ENCODE measurements around the gene CXCR1.
"Not testable (repeated sequence)": the region's sequence is repeated elsewhere in the genome, so short reads cannot be mapped to it uniquely, and the experiment has no call there.

CXCR1 gene

DNA sequence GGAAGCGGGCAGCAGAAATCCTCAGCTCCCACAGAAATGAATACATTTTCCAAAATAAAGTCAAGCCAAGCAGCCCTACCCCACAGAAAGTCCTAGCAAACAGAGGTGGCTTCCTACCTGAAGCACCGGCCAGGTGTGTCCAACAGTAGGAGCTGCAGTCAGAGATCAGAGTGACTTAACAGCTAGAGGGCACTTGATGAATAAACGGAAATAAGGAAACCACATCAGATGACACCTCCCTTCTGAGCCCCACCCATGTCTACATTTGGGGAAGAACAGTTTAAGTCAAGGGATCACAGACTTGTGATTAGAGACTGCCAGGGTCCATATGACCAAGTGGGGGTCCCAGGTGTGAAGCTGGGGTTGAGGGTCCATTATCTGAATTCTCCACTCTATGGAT lies at the start of gene CXCR1:
CXCR1 (minus strand) TSS at position 172 of the 400 bp plus-strand sequence. CDS start 1,751 bp downstream, outside the sequence.
- DNase-seq = no peak

DNA sequence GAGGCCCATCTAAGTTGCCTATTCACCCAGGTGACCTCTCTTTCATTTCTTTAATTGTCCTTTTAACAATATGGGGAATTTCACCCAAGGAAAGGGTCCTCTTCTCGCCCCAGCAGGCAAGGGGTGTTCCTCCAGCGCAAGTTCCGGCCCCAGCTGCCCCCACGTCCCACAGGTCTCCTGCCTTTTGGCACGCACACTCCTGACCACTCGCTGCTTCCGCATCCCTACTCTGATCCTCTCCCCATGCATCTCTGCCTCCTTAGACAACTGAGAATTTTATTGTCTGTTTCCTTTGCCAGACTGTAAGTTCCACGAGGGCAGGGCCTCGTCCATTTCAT lies 49.5 kb upstream of the CXCR1 start:
- no peak for DNase-seq

DNA sequence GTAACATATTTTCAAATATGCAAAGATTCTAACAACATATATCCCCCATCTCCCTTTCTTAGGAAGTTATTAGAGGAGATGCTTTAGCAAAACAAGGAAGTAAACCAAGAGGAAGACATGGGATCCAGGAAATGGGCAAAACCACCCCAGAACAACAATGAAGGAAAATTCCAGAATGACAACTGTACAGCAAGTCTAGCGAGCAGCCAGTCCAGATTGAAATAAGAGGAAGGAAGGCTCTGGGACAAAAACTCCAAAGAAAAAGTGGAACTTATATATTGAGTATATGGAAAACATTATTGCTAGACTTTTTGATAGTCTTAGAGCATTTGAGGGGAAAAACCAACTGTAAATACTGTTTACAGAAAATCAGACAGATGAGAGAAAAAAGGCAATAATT lies 47.4 kb upstream of the CXCR1 start:
- no peak for DNase-seq

DNA sequence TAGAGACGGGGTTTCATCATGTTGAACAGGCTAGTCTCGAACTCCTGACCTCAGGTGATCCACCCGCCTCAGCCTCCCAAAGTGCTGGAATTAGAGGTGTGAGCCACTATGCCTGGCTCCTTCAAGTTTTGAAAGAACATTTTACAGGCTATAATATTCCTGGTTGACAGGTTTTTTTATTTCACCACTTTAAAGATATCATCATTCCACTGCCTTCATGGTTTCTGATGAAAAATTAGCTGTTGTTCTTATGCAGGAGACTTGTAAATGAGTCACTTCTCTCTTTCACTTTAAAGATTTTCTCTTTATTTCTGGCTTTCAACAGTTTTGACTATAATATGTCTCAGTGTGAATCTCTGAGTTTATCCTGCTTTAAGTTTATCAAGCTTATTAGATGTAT lies 42.3 kb upstream of the CXCR1 start:
- no peak for DNase-seq

DNA sequence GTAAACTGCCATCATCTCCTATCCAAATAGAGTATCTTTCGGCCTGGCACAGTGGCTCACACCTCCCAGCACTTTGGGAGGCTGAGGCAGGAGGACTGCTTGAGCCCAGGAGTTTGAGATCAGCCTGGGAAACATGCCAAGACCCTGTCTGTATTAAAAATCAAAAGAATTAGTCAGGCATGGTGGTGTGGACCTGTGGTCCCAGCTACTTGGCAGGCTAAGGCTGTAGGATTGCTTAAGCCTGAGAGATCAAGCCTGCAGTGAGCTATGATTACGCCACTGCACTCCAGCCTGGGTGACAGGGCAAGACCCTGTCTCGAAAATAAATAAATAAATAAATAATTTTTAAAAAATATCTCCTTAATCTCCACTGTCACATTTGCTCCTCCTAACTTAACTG lies 35.5 kb upstream of the CXCR1 start:
- no peak for DNase-seq

DNA sequence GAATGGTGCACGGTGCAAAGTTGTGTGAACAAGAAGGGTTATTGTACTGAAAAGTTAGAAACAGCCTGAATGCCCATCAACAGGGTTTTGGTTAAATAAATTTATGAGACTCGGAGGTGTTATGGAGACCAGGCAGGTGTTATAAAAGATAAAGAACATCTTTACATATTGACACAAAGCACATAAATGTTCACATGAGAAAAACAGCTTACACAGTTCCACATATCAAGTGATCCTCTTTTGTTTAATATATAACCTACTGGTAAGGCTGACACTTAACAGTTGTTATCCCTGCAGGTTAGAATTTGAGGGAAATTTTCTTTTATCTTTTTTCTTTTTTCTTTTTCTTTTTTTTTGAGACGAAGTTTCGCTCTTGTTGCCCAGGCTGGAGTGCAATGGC lies 30.2 kb upstream of the CXCR1 start:
- DNase-seq = no peak

DNA sequence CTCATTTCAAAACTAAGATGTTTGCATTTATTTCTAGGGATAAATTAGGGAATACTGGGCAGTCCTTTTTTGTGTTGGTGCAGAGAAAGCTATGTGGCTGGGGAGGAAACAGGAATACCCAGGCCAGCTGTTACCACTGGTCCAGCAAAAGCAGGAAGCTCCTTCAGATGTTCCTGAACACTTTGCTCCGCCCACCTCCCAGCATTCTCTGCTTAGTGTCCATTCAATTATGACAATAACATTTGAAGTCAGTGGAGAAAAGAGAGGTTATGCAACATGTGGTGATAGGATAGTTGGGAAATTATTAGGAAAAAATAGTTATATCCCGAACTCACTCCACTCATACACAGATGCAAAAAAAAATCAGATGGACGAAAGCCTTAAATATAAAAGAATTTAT lies 28.1 kb upstream of the CXCR1 start:
- DNase-seq = no peak

DNA sequence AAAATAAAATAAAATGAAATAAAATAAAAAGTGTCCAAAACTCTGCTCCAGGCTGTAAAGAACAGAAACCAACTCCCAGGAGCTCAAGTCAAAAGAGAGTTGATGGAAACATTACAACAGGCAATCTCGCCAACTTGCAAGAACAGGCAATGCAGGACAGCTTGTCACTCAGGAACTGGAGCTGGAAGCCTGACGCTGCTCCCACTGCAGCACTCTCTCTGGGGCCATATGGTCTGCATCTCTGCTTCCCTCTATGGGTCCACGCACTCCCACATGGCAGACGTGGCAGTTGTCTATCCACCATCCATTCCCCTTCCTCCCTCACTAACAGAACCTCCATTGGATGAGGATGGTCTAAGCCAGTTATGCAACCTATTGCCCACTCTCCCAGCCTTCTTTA lies 26.9 kb upstream of the CXCR1 start:
- DNase-seq = no peak

DNA sequence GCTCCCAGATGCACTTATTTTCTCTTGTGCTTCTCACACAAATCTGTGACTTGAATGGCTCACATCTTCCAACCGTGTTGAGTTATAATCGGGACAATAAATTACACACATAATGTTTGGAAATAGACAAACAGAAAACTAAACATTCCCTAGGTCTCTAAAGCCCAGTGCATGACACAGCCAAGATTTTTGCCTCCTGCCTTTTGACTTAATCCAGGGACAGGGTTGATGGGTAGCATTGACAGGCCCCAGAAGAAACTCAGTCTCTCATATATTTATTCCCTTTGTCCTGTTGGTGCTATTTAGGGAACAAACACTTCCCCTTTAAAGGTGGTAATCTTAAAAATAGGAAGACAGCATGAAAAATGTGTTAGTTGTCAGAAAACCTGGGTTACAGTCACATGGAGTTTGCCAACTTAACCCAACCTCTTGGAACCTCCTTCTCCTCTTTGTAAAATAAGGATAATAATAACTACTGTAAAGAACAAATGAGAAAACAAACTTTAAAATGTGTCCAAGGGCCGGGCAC lies 26.2 kb upstream of the CXCR1 start:
- no peak for DNase-seq

DNA sequence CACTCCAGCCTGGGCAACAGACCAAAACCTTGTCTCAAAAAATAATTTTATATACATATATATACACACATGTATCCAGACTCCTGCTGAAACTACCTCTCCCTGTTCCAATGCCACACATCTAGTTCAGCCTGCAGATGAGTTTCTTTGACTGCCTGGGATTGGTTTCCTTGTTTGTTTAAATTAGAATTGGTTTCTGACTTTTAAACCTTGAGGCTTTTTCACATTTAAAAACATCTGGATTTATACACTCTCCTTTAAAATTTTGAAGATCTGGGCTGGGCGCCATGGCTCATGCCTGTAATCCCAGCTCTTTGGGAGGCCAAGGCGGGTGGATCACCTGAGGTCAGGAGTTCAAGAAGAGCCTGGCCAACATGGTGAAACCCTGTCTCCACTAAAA lies 21.8 kb upstream of the CXCR1 start:
- DNase-seq = no peak

DNA sequence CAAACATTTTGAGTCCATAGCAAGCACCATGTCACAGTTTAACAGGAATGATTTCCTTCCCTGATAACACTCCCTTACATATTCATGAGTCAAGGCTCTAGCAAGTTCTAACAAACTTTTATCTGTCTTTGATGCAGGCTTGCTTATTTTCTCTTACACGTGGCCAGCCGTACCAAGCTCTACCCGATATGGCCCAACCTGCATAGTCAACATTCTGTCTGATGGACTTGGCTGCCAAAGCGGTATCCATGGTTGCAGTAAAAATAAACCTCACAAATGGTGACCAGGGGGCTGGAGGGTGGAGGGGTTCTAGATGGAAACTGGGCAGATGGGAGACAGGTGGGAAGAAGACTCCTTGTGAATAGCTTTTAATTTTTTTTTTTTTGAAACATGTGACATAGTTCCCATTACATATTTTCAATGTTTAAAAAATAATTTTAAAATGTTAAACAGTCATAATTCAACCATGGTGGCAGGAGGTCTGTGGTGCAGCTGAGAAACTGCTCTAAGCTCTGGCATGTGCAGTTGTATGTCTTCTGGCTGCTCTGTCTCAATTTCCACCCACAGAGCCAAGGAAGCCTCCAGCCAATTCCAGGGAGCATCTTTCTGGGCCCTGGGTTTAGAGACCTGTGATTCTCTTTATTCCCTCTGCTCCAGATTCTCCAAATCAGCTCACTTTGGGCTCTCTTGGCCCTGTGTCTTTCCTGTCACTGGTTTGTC lies 20.7 kb upstream of the CXCR1 start:
- no peak for DNase-seq

DNA sequence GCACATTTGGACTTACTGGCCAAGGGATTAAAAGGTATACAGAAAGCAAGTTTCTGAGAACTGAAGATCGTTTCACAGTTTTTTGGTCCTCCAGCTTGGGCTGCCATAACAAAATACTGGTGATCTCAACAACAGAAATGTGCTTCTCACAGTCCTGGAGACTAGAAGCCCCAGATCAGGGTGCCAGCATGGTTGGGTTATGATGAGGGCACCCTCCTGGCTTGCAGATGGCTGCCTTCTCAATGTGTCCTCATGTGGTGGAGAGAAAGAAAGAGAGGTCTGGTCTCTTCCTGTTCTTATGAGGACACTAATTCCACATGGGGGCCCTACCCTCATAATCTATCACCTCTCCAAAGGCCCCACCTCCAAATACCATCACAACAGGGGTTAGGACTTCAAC lies 20.1 kb upstream of the CXCR1 start:
- DNase-seq = no peak

DNA sequence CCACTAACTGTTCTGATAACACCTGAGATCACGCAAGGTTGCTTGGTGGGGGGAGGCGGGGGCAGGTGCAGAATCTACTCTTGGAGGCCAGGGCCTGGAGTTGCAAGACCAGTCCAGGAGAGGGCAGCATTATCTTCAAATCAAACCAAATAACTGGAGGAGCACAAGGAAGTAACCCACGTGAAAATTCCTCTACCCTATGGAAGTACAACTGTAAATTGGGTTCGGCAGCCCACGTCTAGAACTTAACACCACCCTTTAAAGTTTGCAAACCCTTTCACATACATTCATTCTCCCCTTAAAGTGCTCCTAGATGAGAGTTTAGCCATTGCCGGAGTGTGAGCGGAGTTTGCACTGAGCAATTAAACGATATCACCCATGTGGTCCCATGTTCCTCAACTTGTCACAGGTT lies 19.6 kb upstream of the CXCR1 start:
- peak; percentile 28 for DNase-seq

DNA sequence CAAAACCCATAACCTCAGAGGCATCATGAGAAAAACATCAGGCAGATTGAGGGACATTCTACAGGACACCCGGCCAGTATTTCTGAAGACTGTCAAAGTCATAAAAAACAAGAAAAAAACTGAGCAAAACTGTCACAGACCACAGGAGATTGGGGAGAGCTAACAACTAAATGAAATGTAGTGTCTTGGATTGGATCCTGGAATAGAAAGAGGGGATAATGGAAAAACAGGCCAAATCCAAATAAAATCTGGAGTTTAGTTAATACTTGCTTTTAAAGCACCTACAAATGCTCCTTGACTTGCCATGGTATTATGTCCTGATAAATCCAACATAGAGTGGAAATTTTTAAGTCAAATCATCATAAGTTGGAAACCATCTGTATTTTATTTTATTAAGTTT lies 17.6 kb upstream of the CXCR1 start:
- no peak for DNase-seq

DNA sequence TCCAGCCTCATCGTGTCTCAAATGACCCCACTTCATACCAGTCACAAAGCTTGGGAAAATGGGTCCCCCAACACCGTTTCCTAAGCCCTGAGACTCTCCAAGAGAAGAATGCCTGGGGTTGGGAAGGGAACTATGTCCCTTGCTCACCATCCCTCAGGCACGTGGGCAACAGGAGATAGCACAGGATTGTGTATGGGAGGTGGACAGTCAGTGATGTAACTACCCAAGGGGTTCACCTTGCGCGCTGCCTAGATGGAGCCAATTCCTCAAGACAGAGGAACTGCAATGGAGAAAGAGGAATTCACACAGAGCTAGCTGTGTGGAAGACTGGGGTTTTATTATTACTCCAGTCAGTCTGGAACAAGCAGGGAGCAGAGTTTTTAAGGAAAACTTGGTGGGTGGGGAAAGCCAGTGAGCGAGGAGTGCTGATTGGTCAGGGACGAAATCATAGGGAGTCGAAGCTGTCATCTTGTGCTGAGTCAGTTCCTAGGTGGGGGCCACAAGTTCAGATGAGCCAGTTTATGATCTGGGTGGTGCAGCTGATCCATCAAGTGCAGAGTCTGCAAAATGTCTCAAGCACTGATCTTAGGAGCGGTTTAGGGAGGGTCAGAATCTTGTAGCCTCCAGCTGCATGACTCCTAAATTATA lies 13.8 kb upstream of the CXCR1 start:
- DNase-seq = no peak

DNA sequence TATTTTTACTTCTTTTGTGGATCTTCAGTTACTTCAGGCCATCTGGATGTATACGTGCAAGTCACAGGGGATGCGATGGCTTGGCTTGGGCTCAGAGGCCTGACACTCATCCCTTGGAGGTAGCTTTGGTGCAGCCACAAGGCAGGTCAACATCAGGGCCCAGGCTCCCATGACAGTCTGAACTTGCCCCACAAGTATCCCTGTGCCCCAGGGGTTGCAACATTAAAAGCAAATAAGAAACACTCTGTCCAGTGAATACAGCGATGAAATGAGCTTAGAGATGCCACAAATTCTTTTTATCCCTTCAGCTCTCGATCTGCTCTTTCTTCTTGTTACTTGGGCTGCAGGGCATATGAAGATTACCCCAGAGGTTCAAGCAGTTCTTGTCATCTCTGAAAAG lies 13.0 kb upstream of the CXCR1 start:
- no peak for DNase-seq

DNA sequence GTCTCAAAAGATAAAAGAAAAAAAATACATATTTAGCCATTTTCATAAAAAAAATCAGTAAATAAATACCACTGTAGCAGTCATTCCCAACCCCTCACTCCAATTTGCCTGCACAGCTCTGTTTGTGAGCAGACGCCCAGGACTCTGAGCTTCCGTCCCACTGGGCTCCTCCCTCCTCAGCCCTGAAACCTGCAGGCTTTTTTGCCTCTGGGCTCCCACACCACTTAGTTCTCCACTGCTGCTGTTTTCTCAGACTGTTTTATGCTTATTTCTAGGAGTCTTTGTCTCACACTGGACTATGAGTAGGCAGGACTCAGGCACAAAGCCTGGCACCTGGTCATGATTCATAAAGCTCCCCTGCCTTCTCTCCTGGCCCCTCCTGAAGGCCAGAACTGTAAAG lies 6.1 kb upstream of the CXCR1 start:
- no peak for DNase-seq

DNA sequence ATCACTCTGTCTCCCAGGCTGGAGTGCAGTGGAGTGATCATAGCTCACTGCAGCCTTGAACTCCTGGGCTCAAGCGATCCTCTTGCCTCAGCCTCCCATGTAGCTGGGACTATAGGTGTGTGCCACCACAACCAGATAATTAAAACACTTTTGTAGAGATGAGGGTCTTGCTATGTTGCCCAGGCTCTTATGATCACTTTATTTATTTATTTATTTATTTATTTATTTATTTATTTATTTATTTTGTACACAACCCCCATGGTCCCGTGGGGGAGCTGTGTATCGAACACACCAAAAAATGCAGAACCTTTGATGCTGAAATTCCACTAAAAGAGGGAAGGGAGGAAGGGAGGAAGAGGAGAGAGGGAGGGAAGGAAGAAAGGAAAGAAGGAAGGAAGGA lies 5.0 kb upstream of the CXCR1 start:
- DNase-seq = not testable (repeated sequence)

DNA sequence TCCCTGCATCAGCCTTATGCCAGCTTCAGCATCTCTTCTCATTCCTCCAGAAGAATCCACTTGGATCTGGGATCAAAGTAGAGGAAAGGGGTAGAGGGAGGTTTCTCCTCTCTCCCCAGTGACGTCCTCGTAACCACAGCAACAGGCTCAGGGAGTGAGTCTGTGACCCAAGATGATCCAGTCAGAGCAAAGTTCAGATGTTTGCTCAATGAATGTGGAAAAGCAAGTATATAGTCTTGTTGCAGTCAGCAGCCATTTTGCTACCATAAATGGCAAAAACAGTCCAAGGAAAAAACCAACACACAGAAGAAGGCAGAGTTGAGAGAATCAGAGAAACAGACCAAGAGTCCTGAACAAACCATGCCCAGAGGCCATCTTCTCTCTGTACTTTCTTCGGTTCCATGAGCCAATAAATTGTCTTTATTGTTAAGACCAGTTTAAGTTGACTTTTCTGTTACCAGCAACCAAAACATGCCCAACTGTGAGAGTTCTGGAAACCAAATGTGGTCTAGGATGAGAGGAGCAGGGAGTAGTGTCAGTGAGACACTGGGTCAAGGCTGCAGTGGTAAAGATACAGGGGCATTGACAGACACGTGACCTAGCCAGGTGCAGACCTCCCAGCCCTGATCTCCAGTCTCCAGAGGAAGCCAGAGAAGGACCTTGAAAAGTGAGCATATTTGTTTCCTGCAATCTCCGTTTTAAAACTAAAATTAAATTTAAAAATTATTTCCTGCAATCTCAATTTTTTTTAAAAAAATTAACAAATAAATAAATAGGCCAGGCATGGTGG lies 3.2 kb upstream of the CXCR1 start:
- no peak for DNase-seq

DNA sequence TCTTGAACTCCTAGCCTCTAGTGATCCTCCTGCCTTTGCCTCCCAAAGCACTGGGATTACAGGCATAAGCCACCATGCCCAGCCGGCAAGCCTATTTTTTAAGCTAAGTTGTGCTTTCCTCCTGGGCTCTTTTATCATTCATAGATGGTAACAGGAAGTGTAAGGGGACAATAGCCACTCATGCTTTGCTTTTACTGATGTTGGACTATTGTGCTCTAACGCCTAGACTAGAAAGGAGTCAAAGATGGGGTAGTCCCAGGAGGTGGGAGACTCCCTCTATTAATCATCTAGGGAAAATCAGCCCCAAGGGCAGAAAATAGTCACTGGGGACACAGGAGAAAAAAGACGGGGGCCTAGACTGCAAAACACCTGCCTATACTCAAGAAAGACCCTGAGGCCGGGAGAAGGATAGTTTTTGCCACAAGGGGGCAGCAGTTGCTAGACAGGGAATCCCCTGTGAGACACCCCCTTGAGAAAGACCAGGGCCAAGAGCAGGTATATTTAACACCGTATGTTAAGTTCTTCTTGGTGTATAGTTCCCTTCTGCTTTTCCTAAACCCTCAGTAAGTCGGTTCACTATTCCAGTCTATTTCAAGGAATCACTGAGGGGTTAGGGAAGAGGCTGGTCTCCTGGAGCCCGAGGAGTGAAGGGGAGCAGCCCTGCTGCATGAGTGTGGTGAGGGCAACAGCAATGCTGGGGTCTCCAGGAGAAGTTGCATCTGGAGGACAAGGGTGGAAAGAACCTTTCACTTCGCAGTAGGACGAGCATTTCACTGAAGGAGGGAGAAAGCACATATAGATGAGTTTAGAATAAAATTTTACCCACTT lies 2.1 kb upstream of the CXCR1 start:
- DNase-seq = peak; percentile 14

DNA sequence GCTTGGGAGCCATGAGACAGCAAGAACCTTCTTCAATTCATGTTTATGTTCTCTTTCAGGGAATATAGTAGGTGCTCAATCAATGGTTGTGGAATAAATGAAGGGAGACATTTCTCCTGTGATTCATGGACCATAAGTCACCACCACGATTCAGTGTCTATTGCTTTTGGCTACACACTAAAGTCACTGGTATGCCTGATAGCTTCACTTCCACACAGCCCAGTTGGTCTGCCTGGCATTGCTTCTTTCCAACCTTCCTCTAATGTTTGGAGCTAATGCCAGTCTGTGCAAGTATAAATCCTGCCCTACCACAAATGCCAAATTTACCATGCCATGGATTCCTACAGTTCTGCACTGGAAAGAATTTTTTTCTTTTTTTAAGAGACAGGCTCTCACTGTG lies 1.3 kb upstream of the CXCR1 start:
- DNase-seq = no peak

DNA sequence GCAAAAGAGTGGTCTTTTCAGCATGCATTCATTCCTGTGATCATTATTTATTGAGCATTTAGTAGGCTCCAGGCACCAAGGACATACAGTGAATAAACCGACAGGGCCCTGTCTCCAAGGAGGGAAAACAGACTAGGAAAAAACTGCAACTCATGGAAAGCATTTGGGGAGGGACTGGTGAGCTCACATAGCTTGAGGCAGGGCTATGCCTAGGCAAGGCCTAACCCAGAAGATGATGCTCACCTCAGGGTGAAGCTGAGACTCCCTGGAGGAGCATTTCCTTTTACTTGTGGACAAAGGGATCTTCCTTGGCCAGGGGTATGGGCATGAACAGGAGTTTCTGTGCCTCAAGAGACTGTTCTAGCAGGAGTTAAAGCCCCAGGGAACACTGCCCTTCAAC lies 3.9 kb downstream of the CXCR1 start:
- DNase-seq = no peak

DNA sequence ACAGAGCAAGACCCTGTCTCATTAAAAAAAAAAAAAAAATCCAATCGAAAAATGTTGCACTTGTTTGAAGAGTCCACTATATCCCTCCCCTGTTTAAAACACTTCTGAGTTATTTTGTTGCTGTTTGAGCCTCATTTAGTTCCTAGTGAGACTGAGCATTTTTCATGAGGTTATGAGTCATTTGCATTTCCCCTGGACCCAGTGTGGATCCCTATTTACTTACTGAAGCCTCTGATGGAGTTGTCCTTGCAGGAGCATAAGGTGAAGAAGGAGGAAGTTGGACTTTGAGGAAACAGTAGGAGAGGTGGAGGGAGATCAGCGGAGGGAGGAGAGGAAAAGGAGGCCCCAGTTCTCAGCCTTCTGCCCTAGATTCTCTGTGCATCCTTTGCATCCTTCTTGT lies 5.1 kb downstream of the CXCR1 start:
- DNase-seq = no peak

Measured in NCI-H226 (cell line).